Lung microvascular endothelial cell (primary cell): ENCODE measurements around the gene SEMA6B. TPM values are rescaled to one million over a fixed set of nuclear protein-coding genes. Genes with fewer than 3 reads are reported as not detected.

Experiments used
- DNase-seq, 2 donors: peaks; one replicate each; pipeline versions ENCODE4 v3.0.0 to v3.0.0-alpha.2; 2010; ENCODE audit warnings: low read depth in 2 of 2
- total RNA-seq: library from RNA; depleted of rRNA; stranded (reverse); fragments of >200 nt; gene quantifications from 2 replicates; pipeline ENCODE4 v1.2.1, GENCODE V29; 2014

The SEMA6B gene
- total RNA-seq, 1 donor from 2014 or later: 18.1 TPM

GRCh38 chr19:4587527-4587926, 28.0 kb upstream of the SEMA6B start:
- DNase-seq: no peak

- no peak for DNase-seq
Observed at GRCh38 chr19:4586691-4587090, 27.2 kb upstream of the SEMA6B start.

- no peak for DNase-seq
Observed at GRCh38 chr19:4586245-4586644, 26.8 kb upstream of the SEMA6B start.

DNA sequence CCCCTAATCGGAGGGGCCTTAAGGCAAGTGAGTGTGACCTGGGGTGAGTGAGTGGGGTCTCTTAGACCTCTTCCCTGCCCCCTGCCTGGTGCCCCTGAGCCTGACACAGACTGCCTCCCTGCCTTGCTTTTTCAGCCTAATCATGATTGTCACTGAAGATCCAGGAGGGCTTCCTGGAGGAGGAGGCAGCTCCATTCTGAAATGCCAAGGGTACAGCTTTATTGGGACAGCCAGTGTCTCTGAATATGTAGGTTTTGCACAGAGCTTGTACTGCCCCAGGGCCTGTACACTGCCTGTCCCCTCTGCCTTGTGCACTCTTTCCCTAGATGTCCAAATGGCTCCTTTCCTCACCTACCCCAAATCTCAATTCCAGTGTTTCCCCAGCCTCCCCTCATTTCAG, 26.1 kb upstream of the SEMA6B start:
- no peak for DNase-seq

DNA sequence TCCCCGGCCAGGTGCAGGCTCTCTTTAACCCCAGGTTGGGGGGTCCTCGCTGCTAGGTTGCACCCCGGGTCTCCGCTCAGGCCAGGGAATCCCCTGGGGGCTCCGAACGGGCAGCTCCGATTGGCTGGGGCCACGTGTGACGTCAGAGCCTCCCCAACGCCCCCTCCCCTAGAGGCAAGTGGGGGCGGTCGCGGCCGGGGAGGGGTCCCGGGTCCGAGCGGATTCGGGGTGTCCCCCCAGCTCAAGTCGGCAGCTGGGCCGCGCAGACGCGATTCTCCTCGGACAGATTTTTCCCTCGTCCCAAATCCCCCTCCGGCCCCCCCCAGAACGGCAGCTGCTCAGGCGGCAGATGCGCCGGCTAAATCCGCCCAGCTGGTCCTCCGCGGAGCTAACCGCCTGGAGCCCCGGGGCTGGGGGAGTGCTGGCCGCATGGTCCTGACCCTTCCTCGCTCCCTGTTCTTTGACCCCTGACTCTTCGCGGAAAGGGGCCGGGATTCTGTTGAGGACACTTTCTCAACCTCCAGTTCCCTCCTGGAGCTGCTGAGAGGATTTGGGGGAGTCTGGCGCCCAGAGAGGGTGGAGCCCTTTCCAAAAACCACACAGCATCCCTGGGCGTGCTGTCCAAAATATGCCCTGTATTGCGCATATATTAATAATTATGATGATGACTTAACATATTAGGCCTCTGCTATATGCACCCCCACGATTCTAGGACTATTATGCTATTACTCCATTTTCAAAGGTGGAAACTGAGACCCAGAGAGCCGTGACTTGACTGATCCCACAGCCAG, 25.4 kb upstream of the SEMA6B start:
- DNase-seq: no peak

GRCh38 chr19:4583961-4584669, 24.6 kb upstream of the SEMA6B start:
- DNase-seq: peak; percentile 41 to 59

- no peak for DNase-seq
Observed at GRCh38 chr19:4582980-4583842, 23.7 kb upstream of the SEMA6B start.

- DNase-seq: peak; percentile 50 to 70
Observed at GRCh38 chr19:4581666-4582553, 22.4 kb upstream of the SEMA6B start.

- DNase-seq: no peak
Observed at GRCh38 chr19:4580961-4581665, 21.6 kb upstream of the SEMA6B start.

GRCh38 chr19:4580021-4580901, 20.8 kb upstream of the SEMA6B start:
- DNase-seq: no peak

GRCh38 chr19:4579389-4579788, 19.9 kb upstream of the SEMA6B start:
- no peak for DNase-seq

DNA sequence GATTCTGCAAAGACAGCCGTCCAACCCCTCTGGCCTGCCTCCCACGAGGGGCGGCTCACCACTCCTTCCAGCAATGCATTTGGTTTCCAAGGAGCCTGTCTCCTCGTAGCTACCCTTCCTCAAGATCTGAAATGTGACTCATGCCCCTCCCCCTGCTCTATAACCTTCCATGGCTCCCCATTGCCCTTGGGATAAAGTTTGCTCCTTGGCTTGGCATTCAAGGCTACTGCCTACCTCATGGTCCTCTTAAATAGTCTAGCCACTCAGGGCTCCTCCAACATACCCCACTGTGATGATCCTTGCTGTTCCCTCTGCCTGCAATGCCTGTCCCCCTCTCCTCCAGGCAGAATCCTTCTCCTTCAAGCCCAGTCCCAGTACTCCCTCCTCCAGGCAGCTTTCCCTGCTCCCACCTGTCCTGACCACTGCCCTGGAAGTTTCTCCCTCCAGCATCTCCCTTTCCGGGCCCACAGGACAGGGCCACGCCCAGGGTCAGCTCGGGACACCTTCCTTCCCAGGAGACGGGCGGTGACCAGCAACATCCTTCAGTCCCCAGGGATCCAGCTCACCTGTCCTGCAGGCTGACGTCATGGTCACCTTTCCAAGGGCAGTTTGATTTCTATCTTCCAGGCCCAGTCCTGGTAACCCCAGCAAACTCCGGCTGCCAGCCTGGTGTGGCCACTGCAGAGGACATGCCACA, 19.2 kb upstream of the SEMA6B start:
- no peak for DNase-seq

DNA sequence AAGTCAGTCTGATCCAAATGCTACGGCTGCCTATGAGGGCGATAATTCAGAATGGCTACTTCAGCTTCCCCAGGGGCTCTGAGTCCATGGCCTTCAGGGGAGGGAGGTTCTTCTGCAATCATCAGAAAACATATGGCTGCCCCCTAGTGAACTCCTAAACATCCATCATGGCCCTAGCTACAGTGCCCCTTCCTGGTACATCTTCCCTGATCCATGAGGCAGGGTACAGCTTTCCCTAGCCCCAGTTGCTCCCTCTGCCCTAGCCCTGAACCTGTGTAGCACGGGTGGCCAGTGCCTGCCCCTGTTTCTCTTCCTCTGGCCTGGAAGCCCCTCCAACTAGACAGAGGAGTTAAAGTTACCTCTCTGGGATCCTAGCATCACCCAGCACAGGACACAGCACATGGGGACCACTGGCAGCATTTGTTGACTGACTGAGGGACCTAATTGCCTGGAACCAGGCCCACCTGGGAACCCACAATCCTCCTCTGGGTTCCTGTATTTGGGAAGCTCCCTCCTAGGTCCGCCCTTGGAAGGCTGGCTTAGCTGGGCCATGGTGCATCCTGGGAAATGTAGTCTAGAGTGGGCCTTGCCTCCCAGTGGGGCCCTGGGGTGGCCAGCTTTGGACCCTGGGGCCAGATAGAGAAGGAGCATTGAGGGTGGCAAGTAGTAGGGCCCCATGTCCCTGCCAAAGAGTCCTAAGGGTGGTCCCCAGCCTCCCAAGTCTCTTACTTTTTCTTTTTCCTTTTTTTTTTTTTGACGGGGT, 17.7 kb upstream of the SEMA6B start:
- DNase-seq: no peak

DNA sequence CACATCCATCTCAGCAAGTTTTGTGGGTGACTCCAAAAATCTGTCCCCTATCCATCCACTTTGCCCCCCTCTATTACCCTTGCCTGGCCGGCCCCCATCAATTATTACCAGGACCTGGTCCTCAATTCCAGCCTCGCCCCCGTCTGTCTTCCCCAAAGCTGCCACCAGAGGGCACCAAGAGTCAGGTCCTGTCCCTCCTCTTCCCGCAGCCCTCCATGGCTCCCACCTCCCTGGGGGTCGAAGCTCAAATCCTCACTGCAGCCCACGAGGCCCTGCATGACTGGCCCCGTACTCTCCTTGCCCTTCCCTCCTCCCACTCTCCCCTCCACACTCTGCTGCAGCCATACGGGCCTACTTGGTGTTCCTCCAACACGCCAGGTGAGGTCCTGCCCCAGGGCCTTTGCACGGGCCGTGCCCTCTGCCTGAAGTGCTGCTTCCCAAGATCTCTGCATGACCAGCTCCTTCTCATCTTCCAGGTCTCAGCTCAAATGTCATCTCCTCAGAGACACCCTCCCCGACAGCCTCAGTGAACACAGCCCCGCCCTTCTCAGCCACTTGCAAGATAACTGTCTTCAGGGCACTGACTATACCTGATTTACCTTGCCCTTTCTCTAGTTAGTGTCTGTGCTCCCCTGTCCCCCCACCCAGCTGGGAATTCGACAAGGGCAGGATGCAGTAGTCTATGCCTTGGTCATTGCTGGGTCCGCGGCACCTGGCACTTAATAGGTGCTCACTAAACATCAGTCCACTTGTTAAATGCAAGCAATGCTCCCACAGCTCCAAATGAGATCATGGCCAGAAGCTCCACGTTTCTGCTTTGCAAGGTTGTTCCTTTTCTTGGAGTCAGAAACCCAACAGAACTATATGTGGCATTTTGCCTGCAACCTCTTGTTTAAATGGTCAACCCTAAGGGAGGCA, 16.8 kb upstream of the SEMA6B start:
- DNase-seq: peak; percentile 80 to 84

DNA sequence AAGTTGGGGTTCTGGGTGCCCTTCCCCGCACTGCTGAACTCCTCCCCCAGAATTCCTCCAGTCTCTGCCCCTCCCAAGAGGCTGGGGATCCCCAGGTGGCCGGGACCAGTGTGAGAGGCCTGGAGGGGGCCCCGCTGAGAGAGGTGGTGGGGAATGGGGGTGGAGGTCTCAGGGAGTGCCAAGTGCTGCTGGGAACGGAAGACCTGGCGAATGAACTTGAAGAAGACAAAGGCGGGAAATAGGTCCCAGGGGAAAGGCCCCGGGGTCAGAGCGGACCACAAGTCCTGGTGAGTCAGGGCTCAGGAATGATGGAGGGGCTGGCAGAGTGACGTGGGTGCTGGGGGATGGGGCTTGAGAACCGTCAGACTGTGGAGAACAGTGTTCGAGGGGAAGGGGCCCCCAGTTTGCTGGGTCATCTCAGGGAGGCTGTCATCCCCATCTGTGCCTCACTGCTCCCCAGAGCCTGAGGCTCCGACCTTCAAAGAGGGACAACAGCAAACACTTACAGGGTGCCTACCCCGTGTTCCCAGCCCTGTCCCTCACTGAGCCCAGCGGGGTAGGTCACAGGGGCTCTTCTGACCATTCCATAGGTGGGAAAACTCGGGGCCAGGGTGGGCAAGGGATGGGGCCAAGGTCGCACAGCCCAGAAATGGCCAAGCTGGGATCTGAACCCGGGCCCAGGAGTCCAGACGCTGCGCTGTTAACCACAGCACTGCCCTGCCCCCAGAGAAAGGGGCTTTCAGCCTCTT, 16.0 kb upstream of the SEMA6B start:
- DNase-seq: peak; percentile 89 to 99

DNA sequence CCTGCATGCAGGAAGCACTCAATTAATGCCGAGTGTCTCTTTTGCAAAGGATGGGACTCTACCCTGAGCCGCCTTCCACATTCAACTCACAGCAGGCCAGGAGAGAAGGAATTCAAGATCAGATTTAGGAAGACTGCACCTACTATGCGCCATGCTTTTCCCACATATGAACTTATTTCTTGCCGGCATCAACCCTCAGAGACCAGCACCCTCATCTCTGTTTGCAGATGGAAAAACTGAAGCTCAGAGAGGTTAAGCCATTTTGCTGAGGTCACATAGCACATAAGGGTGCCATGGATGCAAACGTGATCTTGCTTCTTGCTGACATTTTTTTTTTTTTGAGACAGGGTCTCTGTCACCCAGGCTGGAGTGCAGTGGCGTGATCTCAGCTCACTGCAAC, 14.2 kb upstream of the SEMA6B start:
- no peak for DNase-seq
